ENCODE results near the gene ACBD6. TPM values are rescaled to one million over a fixed set of nuclear protein-coding genes. Genes with fewer than 3 reads are reported as not detected.

ACBD6 gene
- total RNA-seq, 1 donor from 2014 or later: 34.4 TPM

DNA sequence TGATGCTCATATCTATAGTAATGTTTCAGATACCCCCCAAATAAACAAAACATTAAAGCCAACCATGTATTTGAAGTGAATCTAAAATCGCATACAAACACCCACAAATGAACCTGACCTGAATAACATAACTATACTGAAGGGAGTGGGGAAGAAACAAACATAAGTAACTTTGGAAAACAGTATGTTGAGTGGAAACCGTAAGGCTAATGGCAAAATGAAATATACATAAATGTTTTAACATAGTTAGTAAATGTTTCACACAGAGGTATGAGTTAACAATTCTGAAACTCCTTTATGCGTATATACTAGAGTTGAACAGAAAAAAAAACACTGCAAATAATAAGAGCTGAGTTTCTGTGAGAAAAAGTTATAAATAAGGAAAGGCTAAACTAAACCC, 125.6 kb downstream of the ACBD6 start:
- Histone ChIP-seq H3K9me3 (peaks cover 18% of the 10 kb centered on the region), H3K36me3 (peaks cover 0 to 3% of the 10 kb centered on the region in 2 donors), H3K27ac (no peak overlapping the region), H3K4me3 (no peak overlapping the region), H3K27me3 (no peaks in the 10 kb centered on the region), H3K4me1 (no peaks in the 10 kb centered on the region)
- no peak for DNase-seq (ENCODE audit: extremely low spot score in 2 of 2)
- intact Hi-C loops (cut with DNase I): no loop called here
- TF ChIP-seq CTCF (IDR thresholded peaks at IDR 0.05): no peak
- no peak for TF ChIP-seq POLR2A (IDR thresholded peaks at IDR 0.05)
- TF ChIP-seq POLR2AphosphoS5 (IDR thresholded peaks at IDR 0.05; ENCODE audit: insufficient read depth in 1 of 2, low read depth in 1 of 2): no peak

GRCh38 chr1:180376253-180376652, 126.1 kb downstream of the ACBD6 start:
- no peak for DNase-seq (ENCODE audit: extremely low spot score in 2 of 2)
- H3K4me1 ChIP-seq: no peaks in the 10 kb centered on the region
- TF ChIP-seq CTCF (IDR thresholded peaks at IDR 0.05): no peak
- no peak for TF ChIP-seq POLR2A (IDR thresholded peaks at IDR 0.05)
- TF ChIP-seq POLR2AphosphoS5 (IDR thresholded peaks at IDR 0.05; ENCODE audit: insufficient read depth in 1 of 2, low read depth in 1 of 2): no peak
- peaks cover 18% of the 10 kb centered on the region for H3K9me3 ChIP-seq
- H3K27ac ChIP-seq: no peak overlapping the region
- no peak overlapping the region for H3K4me3 ChIP-seq
- H3K27me3 ChIP-seq: no peaks in the 10 kb centered on the region
- H3K36me3 ChIP-seq: peaks cover 0 to 3% of the 10 kb centered on the region in 2 donors
- intact Hi-C loops (cut with DNase I): no loop called here

- no peak overlapping the region for H3K27ac ChIP-seq
- H3K27me3 ChIP-seq: no peaks in the 10 kb centered on the region
- H3K4me1 ChIP-seq: no peaks in the 10 kb centered on the region
- no peak for DNase-seq (ENCODE audit: extremely low spot score in 2 of 2)
- H3K36me3 ChIP-seq: no peaks in the 10 kb centered on the region
- H3K9me3 ChIP-seq: no peaks in the 10 kb centered on the region
- no peak overlapping the region for H3K4me3 ChIP-seq
- TF ChIP-seq POLR2A (IDR thresholded peaks at IDR 0.05): no peak
- TF ChIP-seq POLR2AphosphoS5 (IDR thresholded peaks at IDR 0.05; ENCODE audit: insufficient read depth in 1 of 2, low read depth in 1 of 2): no peak
- TF ChIP-seq CTCF (IDR thresholded peaks at IDR 0.05): no peak
- intact Hi-C loops (cut with DNase I): no loop called here
Observed at GRCh38 chr1:180372728-180373127, 129.6 kb downstream of the ACBD6 start.

GRCh38 chr1:180370597-180370996, 131.8 kb downstream of the ACBD6 start:
- H3K36me3 ChIP-seq: no peaks in the 10 kb centered on the region
- no peak for DNase-seq (ENCODE audit: extremely low spot score in 2 of 2)
- no peaks in the 10 kb centered on the region for H3K27me3 ChIP-seq
- H3K9me3 ChIP-seq: no peaks in the 10 kb centered on the region
- no peak overlapping the region for H3K27ac ChIP-seq
- no peak for TF ChIP-seq CTCF (IDR thresholded peaks at IDR 0.05)
- no peak for TF ChIP-seq POLR2A (IDR thresholded peaks at IDR 0.05)
- TF ChIP-seq POLR2AphosphoS5 (IDR thresholded peaks at IDR 0.05; ENCODE audit: insufficient read depth in 1 of 2, low read depth in 1 of 2): no peak
- H3K4me3 ChIP-seq: no peak overlapping the region
- intact Hi-C loops (cut with DNase I): no loop called here
- H3K4me1 ChIP-seq: no peaks in the 10 kb centered on the region

GRCh38 chr1:180370188-180370587, 132.2 kb downstream of the ACBD6 start:
- intact Hi-C loops (cut with DNase I): no loop called here
- no peak overlapping the region for H3K27ac ChIP-seq

More at GRCh38 chr1:180370188-180370587, 132.2 kb downstream of the ACBD6 start:
- Histone ChIP-seq H3K4me3 (no peak overlapping the region), H3K9me3 (no peaks in the 10 kb centered on the region), H3K4me1 (no peaks in the 10 kb centered on the region), H3K36me3 (no peaks in the 10 kb centered on the region), H3K27me3 (no peaks in the 10 kb centered on the region)
- DNase-seq (ENCODE audit: extremely low spot score in 2 of 2): no peak
- no peak for TF ChIP-seq CTCF (IDR thresholded peaks at IDR 0.05)
- TF ChIP-seq POLR2AphosphoS5 (IDR thresholded peaks at IDR 0.05; ENCODE audit: insufficient read depth in 1 of 2, low read depth in 1 of 2): no peak
- no peak for TF ChIP-seq POLR2A (IDR thresholded peaks at IDR 0.05)

Measured in vagina (tissue), 2 donors.